Measurements from ENCODE around the gene PLSCR2.
"Not testable (repeated sequence)": the region's sequence is repeated elsewhere in the genome, so short reads cannot be mapped to it uniquely, and the experiment has no call there.

The PLSCR2 gene

DNA sequence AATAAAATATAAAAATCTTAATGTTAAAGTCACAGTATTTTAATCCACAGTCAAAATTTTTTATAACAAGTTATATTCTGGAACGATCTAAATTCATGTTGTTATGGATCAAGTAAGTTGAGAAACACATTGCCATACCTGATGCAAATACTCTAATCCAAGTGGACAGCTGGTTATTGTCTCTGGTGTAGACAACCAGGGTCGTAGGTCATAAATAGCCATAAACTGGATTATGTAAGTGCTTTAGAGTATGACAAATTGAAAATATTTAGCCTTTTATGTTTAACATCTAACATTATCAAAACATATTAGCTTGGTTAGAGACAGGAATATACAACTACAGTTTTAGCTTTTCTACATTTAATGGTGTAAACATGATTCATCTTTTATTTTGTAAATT lies 53.0 kb downstream of the PLSCR2 start:
- no peak for DNase-seq
- no peak for ATAC-seq

DNA sequence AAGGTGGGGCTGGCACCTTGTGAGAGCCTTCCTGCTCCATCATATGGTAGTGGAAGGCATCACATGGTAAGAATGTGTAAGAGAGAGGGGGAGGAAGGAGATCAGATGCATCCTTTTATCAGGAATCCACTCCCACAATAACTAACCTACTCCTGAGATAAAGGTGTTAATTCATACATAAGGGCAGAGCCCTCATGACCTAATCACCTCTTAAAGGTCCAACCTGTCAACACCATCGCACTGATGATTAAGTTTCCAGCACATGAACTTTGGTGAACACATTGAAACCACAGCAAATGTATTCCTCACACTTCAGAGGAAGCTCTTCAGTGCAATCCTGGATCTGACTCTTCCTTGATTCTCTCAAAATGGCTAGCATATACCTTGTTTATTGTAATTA lies 55.4 kb downstream of the PLSCR2 start:
- no peak for DNase-seq

DNA sequence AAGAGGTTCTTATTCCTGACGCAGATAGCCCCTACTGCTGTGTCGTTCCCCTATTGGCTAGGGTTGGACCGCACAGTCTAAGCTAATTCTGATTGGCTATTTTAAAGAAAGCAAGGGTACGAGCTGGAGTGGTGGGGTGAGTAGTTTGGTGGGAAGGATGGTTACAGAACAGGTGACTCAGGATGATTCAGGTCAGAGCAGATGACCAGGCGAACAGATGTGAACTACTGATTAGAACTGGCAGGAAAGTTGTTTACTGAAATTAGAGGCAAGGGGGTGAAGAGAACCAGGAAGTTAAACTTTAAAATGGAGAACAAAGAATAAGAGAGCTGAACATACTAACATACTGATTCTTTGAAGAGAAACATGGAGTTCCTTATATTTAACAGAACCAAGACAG lies 56.6 kb downstream of the PLSCR2 start:
- not testable (repeated sequence) for DNase-seq, ATAC-seq

More for the DNA sequence above, 55.4 kb downstream of the PLSCR2 start:
- no peak for ATAC-seq

GRCh38 chr3:146407956-146408355 lies 61.4 kb downstream of the PLSCR2 start:
- DNase-seq, result no peak
- no peak for ATAC-seq

DNA sequence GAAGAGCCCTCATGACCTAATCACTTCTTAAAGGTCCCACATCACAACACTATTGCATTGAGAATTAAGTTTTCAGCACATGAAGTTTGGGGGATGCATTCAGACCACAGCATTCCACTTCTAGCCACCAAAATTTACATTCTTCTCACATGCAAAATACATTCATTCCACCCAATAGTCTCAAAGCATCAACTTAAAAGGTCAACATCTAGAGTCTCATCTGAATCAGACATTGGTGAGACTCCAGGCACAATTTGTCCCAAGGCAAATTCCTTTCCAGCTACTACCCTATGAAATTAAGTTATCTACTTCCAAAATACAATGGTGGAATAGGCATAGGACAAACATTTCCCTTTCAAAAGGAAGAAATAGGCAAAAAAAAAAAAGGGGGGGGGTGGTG lies 64.9 kb downstream of the PLSCR2 start:
- DNase-seq (no peak), ATAC-seq (no peak)

DNA sequence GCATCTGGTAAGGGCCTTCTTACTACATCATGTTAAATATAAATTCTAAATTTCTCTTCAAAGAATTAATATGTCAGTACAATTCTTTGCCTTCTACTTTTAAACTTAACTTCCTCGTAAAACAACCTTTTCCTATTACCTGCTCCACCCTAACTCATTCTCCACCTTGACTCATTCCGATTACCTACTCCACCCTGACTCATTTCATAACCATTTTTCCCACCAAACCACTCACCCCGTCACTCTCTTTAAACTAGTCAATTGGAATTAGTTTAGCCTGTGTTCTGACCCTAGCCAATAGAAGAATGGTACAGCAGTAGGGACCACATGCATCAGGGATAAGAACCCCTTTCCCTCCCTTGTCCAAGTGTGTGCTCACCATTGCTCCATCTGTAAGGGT lies 65.6 kb downstream of the PLSCR2 start:
- ATAC-seq, result no peak
- no peak for DNase-seq

DNA sequence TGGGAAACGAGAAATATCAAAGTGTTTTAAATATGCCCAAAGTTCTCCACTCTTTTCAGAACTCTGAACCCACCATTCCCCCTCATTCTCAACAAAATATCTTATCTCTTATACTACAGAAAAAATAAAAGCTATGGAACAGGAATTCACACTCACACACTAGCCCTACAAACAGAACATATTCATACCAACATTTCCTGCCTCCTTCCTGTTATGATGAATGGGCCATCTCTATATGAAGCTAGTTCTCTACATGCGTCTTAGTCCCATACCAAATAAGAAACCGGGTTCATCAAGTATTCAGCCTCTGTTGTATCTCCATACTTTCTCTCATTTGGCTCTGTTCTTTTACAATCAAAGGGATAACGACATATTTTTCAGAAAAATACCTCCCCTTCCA lies 72.6 kb downstream of the PLSCR2 start:
- DNase-seq (no peak), ATAC-seq (no peak)

DNA sequence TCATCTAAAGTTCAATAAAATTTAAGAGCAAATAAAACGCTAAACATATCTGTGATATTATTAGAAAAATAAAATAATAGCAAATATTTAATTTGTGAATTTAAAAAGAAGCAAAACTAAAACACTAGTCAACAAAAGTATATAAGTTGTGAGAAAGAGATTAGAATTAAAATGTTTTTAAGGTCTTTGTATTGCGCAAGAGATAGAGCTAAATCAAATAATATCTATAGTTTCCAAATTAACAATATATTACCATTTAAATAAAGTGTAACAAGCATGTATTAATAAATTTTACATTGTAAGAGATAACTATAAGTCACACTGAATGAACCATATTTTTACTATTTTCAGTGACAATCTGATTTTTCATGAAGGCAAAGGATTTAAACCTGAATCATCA lies 74.2 kb downstream of the PLSCR2 start:
- ATAC-seq (no peak), DNase-seq (no peak)

- DNase-seq (no peak), ATAC-seq (no peak)
Measured at GRCh38 chr3:146390957-146391356, 78.4 kb downstream of the PLSCR2 start.

DNA sequence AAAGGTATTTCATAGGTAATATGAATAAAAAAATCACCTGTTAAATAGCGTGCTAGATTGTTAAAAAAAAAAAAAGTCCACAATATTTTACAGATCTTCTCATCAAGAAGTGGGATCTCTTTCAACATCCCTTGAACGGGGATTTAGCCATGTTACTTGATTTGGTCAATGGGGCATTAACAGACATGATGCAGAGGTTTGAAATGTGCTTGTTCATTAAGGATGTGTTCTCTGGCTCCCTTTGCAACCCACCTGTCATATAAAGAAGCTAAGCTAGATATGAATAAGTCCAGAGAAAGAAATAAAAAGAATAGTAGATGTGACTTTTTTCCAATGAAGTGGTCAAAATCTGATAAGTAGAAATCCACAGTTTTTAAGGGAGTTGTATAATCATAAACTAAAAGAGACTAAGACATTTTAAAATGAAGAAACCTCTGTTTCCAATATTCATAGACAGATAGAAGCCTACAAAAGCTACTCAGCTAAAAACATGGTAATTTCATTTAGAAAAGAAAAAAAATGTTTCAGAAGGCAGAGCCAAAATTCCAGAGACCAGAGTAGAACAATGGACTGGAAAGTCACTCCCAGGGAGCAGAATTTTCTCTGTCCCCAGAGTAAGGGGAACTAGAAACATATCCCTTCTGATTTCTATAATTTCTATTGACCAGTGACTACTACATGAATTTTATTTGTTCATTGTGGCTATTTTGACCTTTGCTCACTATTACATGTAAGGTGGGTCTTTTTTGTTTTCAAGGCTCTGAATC lies 79.2 kb downstream of the PLSCR2 start:
- DNase-seq (no peak), ATAC-seq (no peak)

GRCh38 chr3:146387566-146387965 lies 81.8 kb downstream of the PLSCR2 start:
- no peak for DNase-seq
- ATAC-seq, result no peak

GRCh38 chr3:146386936-146387335 lies 82.4 kb downstream of the PLSCR2 start:
- DNase-seq (no peak), ATAC-seq (no peak)

GRCh38 chr3:146384786-146385185 lies 84.6 kb downstream of the PLSCR2 start:
- DNase-seq (no peak), ATAC-seq (no peak)

Measured in stimulated activated naive CD8-positive, alpha-beta T cell treated with anti-CD3 and anti-CD28 coated beads, Interleukin-15, Interleukin-2, amounts not matched to agents 100 U/mL and 50 U/mL, for 24 hours (primary cell).